Panc1 (cell line): ENCODE results near the gene QKI.

Experiments used
- SIN3A ChIP-seq: IDR thresholded peaks from 2 replicates; pipeline ENCODE4 v1.6.1; 2012; ENCODE audit warnings: low read depth, mild to moderate bottlenecking, low read length, moderate library complexity, borderline replicate concordance; ENCODE audit not compliant: insufficient read depth
- TF ChIP-seq, protein P1 (sequence below): fragments of 450-650 bp; IDR thresholded peaks from 2 replicates; pipeline ENCODE4 v1.5.1; 2017; ENCODE audit warnings: mild to moderate bottlenecking

DNA sequence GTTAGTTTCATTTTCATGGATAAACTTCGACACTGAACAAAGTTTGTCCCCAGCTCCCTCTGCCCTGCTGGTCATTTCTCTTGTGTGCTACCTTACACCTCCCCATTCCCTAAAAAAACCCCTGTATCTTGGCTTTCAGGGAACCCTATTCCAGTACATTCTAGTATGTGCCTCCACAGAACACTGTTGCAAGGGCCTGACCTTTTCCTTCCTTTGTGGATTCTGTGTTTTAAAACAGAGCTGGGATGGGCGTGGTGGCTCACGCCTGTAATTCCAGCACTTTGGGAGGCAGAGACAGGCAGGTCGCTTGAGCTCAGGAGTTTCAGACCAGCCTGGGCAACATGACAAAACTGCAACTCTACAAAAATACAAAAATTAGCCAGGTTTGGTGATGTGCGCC, 20.6 kb upstream of the QKI start:
- TF ChIP-seq, protein P1, sequence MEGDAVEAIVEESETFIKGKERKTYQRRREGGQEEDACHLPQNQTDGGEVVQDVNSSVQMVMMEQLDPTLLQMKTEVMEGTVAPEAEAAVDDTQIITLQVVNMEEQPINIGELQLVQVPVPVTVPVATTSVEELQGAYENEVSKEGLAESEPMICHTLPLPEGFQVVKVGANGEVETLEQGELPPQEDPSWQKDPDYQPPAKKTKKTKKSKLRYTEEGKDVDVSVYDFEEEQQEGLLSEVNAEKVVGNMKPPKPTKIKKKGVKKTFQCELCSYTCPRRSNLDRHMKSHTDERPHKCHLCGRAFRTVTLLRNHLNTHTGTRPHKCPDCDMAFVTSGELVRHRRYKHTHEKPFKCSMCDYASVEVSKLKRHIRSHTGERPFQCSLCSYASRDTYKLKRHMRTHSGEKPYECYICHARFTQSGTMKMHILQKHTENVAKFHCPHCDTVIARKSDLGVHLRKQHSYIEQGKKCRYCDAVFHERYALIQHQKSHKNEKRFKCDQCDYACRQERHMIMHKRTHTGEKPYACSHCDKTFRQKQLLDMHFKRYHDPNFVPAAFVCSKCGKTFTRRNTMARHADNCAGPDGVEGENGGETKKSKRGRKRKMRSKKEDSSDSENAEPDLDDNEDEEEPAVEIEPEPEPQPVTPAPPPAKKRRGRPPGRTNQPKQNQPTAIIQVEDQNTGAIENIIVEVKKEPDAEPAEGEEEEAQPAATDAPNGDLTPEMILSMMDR, result no peak
- TF ChIP-seq SIN3A, result no peak
